ENCODE data around the gene NCF2.
A peak's percentile ranks its signal among the peaks of the same experiment; 100 is the strongest.

NCF2 gene

GRCh38 chr1:183551924-183552323 lies 38.3 kb downstream of the NCF2 start:
- no peak for DNase-seq

- DNase-seq, result no peak
These were observed 39.3 kb downstream of the NCF2 start for GRCh38 chr1:183550915-183551314.

- no peak for DNase-seq
These were observed 42.1 kb downstream of the NCF2 start for GRCh38 chr1:183548116-183548515.

- DNase-seq, result no peak
These were observed 43.8 kb downstream of the NCF2 start for GRCh38 chr1:183546427-183546826.

- no peak for DNase-seq
These were observed 45.5 kb downstream of the NCF2 start for GRCh38 chr1:183544598-183545297.

GRCh38 chr1:183543619-183544204 lies 46.5 kb downstream of the NCF2 start:
- peak; percentile 68 for DNase-seq

GRCh38 chr1:183537405-183537804 lies 52.9 kb downstream of the NCF2 start:
- no peak for DNase-seq

- no peak for DNase-seq
These were observed 56.6 kb downstream of the NCF2 start for GRCh38 chr1:183533617-183534174.

GRCh38 chr1:183528577-183528976 lies 61.7 kb downstream of the NCF2 start:
- DNase-seq, result no peak

- DNase-seq, result no peak
These were observed 68.2 kb downstream of the NCF2 start for GRCh38 chr1:183522104-183522503.

GRCh38 chr1:183520379-183520778 lies 69.9 kb downstream of the NCF2 start:
- DNase-seq, result no peak

- DNase-seq, result no peak
These were observed 72.9 kb downstream of the NCF2 start for GRCh38 chr1:183517401-183517800.

- no peak for DNase-seq
These were observed 73.5 kb downstream of the NCF2 start for GRCh38 chr1:183516725-183517124.

GRCh38 chr1:183515002-183515689 lies 75.1 kb downstream of the NCF2 start:
- DNase-seq, result peak; percentile 76

- DNase-seq, result no peak
These were observed 76.0 kb downstream of the NCF2 start for GRCh38 chr1:183514235-183514634.

GRCh38 chr1:183512450-183512849 lies 77.8 kb downstream of the NCF2 start:
- no peak for DNase-seq

- DNase-seq, result no peak
These were observed 81.6 kb downstream of the NCF2 start for GRCh38 chr1:183508694-183509093.

- DNase-seq, result peak; percentile 38
These were observed 83.7 kb downstream of the NCF2 start for GRCh38 chr1:183506561-183506960.
